Liver (tissue), 3 donors: ENCODE measurements around the gene JAM3.

Source experiments
- ATF3 ChIP-seq: IDR thresholded peaks from 2 replicates; pipeline ENCODE4 v1.6.1; 2016; ENCODE audit warnings: antibody characterized with exemption
- MAX ChIP-seq: IDR thresholded peaks from 2 replicates; pipeline ENCODE4 v1.6.1; 2016; ENCODE audit warnings: antibody characterized with exemption
- NR2F2 ChIP-seq: IDR thresholded peaks from 2 replicates; pipeline ENCODE4 v1.6.1; 2016; ENCODE audit warnings: antibody characterized with exemption
- REST ChIP-seq: IDR thresholded peaks from 2 replicates; pipeline ENCODE4 v1.6.1; 2016; ENCODE audit warnings: antibody characterized with exemption, mild to moderate bottlenecking
- TF ChIP-seq, protein P1 (sequence below): fragments of 150-350 bp; IDR thresholded peaks from 2 replicates; pipeline ENCODE4 v1.5.1; 2017; ENCODE audit warnings: improper control_type of control experiment, low read depth, low read length; ENCODE audit not compliant: missing input control
- donor health status: healthy.
- donor health status: healthy.

DNA sequence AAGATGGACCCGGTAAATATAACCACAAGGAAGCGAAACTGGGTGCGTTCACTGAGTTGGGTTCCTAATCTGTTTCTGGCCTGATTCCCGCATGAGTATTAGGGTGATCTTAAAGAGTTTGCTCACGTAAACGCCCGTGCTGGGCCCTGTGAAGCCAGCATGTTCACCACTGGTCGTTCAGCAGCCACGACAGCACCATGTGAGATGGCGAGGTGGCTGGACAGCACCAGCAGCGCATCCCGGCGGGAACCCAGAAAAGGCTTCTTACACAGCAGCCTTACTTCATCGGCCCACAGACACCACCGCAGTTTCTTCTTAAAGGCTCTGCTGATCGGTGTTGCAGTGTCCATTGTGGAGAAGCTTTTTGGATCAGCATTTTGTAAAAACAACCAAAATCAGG is 80.5 kb downstream of the JAM3 start:
- TF ChIP-seq, protein P1, sequence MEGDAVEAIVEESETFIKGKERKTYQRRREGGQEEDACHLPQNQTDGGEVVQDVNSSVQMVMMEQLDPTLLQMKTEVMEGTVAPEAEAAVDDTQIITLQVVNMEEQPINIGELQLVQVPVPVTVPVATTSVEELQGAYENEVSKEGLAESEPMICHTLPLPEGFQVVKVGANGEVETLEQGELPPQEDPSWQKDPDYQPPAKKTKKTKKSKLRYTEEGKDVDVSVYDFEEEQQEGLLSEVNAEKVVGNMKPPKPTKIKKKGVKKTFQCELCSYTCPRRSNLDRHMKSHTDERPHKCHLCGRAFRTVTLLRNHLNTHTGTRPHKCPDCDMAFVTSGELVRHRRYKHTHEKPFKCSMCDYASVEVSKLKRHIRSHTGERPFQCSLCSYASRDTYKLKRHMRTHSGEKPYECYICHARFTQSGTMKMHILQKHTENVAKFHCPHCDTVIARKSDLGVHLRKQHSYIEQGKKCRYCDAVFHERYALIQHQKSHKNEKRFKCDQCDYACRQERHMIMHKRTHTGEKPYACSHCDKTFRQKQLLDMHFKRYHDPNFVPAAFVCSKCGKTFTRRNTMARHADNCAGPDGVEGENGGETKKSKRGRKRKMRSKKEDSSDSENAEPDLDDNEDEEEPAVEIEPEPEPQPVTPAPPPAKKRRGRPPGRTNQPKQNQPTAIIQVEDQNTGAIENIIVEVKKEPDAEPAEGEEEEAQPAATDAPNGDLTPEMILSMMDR = no peak
- TF ChIP-seq ATF3 (no peak), NR2F2 (no peak), MAX (no peak), REST (no peak)
